Gastroesophageal sphincter (tissue), 3 donors: Measurements from ENCODE around the gene PLIN4.

ENCODE experiments used
- EP300 ChIP-seq: sonication (generic); formaldehyde crosslinking; IDR thresholded peaks from one replicate; pipeline ENCODE4 v1.6.1; 2017; ENCODE audit warnings: antibody characterized with exemption, mild to moderate bottlenecking
- POLR2A ChIP-seq, 2 donors: fragments of 450-650 bp; IDR thresholded peaks; one replicate each; pipeline ENCODE4 v1.6.1; 2017; ENCODE audit warnings: antibody characterized with exemption in 2 of 2, mild to moderate bottlenecking in 2 of 2, moderate library complexity in 1 of 2
- POLR2AphosphoS5 ChIP-seq: sonication (generic); formaldehyde crosslinking; IDR thresholded peaks from one replicate; pipeline ENCODE4 v1.6.1; 2017; ENCODE audit warnings: antibody characterized with exemption
- TF ChIP-seq, protein P1 (sequence below), 4 experiments: fragments of 200-600 bp in 2 of 4; fragments of 450-650 bp in 2 of 4; sonication (generic) in 1 of 4; IDR thresholded peaks; one replicate each; pipeline ENCODE4 v1.5.1; 2017 to 2019; ENCODE audit warnings: antibody characterized with exemption in 4 of 4, mild to moderate bottlenecking in 2 of 4, moderate library complexity in 2 of 4

DNA sequence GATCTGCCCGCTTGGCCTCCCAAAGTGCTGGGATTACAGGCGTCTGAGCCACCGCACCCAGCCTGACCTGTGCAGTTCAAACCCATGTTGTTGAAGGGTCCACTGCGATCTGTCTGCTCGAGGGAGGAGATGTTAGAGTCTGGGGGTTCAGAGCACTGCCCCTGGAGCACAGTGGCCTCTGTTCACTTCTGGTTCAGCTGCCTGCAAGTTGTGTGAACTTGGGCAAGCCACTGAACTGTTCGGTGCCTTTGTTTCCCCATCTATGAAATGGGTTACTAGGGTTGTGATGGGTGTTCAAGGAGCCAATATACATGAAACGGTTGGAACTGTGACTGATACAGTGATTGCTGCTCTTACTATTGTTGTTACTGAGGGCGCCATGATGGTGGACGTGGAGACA, 15.0 kb upstream of the PLIN4 start:
- TF ChIP-seq, protein P1, sequence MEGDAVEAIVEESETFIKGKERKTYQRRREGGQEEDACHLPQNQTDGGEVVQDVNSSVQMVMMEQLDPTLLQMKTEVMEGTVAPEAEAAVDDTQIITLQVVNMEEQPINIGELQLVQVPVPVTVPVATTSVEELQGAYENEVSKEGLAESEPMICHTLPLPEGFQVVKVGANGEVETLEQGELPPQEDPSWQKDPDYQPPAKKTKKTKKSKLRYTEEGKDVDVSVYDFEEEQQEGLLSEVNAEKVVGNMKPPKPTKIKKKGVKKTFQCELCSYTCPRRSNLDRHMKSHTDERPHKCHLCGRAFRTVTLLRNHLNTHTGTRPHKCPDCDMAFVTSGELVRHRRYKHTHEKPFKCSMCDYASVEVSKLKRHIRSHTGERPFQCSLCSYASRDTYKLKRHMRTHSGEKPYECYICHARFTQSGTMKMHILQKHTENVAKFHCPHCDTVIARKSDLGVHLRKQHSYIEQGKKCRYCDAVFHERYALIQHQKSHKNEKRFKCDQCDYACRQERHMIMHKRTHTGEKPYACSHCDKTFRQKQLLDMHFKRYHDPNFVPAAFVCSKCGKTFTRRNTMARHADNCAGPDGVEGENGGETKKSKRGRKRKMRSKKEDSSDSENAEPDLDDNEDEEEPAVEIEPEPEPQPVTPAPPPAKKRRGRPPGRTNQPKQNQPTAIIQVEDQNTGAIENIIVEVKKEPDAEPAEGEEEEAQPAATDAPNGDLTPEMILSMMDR (IDR thresholded peaks at IDR 0.05): no peak
- TF ChIP-seq EP300 (no peak), POLR2AphosphoS5 (no peak), POLR2A (IDR thresholded peaks at IDR 0.05) (no peak)
